ENCODE data around the gene GTF3A.

- TF ChIP-seq POLR2A (IDR thresholded peaks at IDR 0.05) (no peak), CTCF (IDR thresholded peaks at IDR 0.05) (peak in 4 of 7 experiments; percentile 36 to 63 (median 46))
Measured at GRCh38 chr13:27406178-27406939, 18.1 kb upstream of the GTF3A start.

Measured in stomach (tissue), 4 donors.